Activated CD4-positive, alpha-beta memory T cell treated with anti-CD3 and anti-CD28 coated beads, Interleukin-2, amount 10 ng/mL, durations not matched to agents 7 days and 5 days (primary cell): ENCODE measurements around the gene RAB17. TPM values are rescaled to one million over a fixed set of nuclear protein-coding genes. Genes with fewer than 3 reads are reported as not detected.

Experiments
- CTCF ChIA-PET: fragments of 350-600 bp; sonication (Branson Sonifier 250); formaldehyde crosslinking; loops from one replicate; lab custom pipeline; 2021; ENCODE audit warnings: antibody characterized with exemption, inconsistent platforms; lab: Charles Lee
- POLR2A ChIA-PET: fragments of 350-600 bp; sonication (Branson Sonifier 250); formaldehyde crosslinking; loops from one replicate; lab custom pipeline; 2021; ENCODE audit warnings: antibody characterized with exemption; lab: Charles Lee
- DNase-seq: peaks from one replicate; pipeline ENCODE4 v3.0.0-alpha.2; 2020
- H3K27ac Mint-ChIP-seq: one replicate; pipeline ENCODE4 v1.8.0; 2021; ENCODE audit warnings: mild to moderate bottlenecking, mixed read lengths
- H3K27me3 Mint-ChIP-seq: one replicate; pipeline ENCODE4 v1.8.0; 2021; ENCODE audit warnings: mixed read lengths
- H3K36me3 Mint-ChIP-seq: one replicate; pipeline ENCODE4 v1.8.0; 2021; ENCODE audit warnings: low read depth, mixed read lengths
- H3K4me1 Mint-ChIP-seq: one replicate; pipeline ENCODE4 v1.8.0; 2021; ENCODE audit warnings: mixed read lengths
- H3K4me3 Mint-ChIP-seq: one replicate; pipeline ENCODE4 v1.8.0; 2021; ENCODE audit warnings: mild to moderate bottlenecking, mixed read lengths
- H3K9me3 Mint-ChIP-seq: one replicate; pipeline ENCODE4 v1.8.0; 2021; ENCODE audit warnings: mixed read lengths
- total RNA-seq, 2 experiments: library from RNA; stranded (reverse); gene quantifications; one replicate each; pipeline ENCODE4 v1.2.3, GENCODE V29; 2021

The RAB17 gene
- total RNA-seq, 2 experiments from 2014 or later: not detected

DNA sequence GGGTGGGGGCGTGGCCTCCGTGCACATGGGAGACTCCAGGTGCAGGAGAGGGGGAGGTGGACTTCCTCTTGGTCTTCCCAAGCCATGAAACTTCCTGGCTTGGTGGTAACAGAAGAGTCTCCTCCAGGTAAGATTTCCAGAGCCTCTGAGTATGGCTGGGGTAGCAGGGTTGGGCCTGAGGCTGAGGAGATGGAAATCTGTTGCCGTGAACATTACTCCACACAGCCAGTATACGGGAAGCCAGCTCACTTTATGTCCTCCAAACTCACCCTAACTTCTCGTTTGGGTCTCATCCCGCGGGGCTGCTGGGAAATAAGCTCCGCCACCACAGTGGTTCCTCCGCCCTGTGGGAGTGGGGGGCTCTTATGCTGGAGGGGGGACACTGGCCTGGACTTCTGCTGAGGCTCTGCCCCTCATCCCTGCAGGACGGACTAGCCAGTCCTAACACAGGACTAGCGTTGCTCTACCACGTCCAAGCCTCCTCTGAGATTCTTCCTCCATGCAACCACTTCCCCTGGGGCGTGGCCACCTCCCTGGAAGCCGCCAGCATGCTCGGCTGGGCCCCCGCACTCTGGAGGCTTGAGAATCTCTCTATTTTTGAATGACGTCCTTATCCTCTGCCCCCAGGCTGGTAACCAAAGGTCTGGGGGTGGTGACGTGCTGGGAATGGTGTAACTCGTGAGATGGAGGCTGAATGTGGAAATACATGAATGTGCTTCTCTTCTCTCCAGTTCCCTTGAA is 777 bp upstream of the RAB17 start:
- Mint-ChIP-seq H3K4me3 (no peak overlapping the region), H3K9me3 (no peaks in the 10 kb centered on the region), H3K36me3 (no peaks in the 10 kb centered on the region), H3K4me1 (peaks cover 15% of the 10 kb centered on the region), H3K27me3 (peaks cover 19% of the 10 kb centered on the region), H3K27ac (no peak overlapping the region)
- ChIA-PET POLR2A (no interaction called here), CTCF (interaction anchor here (0.9 to 1.3 kb wide), 3 partner anchors 10 to 154 kb away, joined by 3 to 5 read pairs (median 5); no protein-coding TSS in a partner anchor)
- peak; percentile 25 for DNase-seq

DNA sequence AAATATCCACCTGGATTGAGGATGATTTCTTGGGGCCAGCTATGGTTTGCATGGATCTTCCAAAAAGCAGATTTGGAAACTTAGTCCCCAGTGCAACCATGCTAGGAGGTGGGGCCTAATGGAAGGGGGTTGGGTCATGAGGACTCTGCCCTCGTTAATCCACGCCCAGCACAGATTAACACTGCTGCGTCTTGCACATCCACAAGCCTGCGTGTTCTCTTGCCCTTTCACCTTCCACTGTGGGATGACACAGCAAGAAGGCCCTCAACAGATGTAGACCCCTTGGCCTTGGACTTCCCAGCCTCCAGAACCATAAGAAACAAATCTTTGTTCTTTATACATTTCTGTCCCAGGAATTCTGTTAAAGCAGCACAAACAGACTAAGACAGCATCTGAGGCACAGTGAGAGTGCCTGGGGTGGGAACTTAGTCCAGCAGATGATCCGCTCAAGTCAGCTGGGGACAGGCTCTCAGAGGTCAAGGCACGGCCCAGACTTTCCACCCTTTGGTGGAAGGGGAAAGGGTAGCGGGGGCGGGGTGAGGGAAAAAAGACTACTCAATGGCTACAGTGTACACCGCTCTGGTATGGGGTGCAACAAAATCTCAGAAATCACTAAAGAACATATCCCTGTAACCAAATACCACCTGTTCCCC is 2.4 kb downstream of the RAB17 start:
- Mint-ChIP-seq H3K4me3 (no peak overlapping the region), H3K4me1 (peaks cover 14% of the 10 kb centered on the region), H3K27me3 (peaks cover 19% of the 10 kb centered on the region), H3K9me3 (no peaks in the 10 kb centered on the region), H3K27ac (no peak overlapping the region), H3K36me3 (no peaks in the 10 kb centered on the region)
- no peak for DNase-seq
- ChIA-PET POLR2A (no interaction called here), CTCF (interaction anchor here (0.5 kb wide), 1 partner anchor 14 kb away, joined by 3 read pairs; no protein-coding TSS in a partner anchor)

DNA sequence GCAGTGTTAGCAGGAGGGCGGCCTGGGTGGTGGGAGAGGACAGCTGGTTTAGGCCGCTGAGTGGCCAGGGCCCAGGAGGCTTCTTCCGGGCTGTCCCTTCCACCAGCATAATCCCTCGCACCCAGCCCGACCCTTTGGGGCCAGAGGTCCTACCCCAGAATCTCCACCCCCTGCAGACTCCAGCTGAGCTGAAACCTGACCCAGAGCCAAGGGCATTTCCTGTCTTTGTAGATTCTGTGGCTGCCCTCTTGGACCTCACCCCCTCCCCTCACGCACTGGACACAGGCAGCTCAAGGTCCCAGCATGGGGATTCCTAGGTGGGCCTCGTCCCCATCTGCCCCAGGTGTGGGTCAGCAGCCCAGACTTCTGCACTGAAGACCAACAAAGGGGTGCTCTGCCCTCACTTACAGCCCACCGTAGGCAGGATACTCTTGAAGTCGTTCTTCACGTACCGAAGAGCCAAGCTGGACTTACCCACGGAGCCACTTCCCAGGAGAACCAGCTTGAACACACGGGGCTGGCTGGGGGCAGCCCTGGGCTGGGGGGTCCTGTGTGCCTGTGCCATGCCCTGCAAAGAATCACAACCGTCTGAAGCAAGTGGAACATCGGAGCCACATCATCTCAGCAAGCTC is 4.8 kb downstream of the RAB17 start:
- no peak for DNase-seq
- peaks cover 8% of the 10 kb centered on the region for H3K4me1 Mint-ChIP-seq
- no peak overlapping the region for H3K27ac Mint-ChIP-seq
- H3K9me3 Mint-ChIP-seq: no peaks in the 10 kb centered on the region
- H3K27me3 Mint-ChIP-seq: peaks cover 19% of the 10 kb centered on the region
- ChIA-PET POLR2A (no interaction called here), CTCF (interaction anchor here (1.7 to 3.3 kb wide), 2 partner anchors 13 to 159 kb away, joined by 6 to 13 read pairs; no protein-coding TSS in a partner anchor)
- H3K36me3 Mint-ChIP-seq: no peaks in the 10 kb centered on the region
- H3K4me3 Mint-ChIP-seq: no peak overlapping the region

DNA sequence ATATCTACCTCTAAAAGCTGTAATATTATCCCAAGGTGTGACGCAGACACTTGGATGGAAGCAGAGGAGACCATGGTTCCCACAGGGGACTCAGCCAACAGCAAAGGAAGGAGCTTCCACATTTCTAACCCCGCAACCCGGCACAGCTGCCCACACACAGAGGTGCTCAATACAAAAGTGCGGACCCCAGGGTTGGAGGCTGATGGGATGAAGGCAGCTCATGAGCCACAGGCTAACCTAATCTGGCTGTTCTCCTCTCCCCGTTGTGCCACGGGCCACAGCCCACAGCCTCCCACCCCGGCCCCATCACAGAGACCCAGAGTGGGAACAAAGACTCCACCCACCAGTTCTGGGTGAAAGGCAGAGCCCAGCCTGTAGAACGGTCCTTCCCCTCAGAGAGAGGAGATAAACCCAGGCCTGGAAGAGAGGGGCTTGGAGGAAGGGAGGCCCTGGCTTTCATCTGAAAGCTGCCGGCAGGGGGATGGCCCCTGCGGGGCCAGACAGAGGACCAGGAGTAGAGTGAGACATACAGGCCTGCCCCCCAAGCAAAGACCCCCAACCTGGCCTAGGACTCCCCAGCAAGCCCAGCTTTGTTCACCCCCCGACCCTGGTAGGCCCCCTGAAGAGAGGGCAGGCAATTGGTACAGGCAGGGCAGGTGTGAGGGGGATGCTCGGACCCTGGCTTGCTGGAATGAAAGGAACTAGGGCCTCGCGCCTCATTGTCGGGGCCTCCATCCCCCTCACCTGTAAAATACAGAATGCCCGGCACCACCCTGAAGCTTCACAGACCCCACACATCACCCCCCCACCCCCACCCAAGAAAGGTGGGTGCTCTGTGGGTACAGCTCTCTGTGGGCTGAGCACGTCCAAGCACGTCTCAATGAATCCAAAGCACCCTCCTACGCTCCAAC is 6.9 kb downstream of the RAB17 start:
- ChIA-PET CTCF (interaction anchor here (0.6 to 1.7 kb wide), 2 partner anchors 136 to 161 kb away, joined by 3 to 6 read pairs; no protein-coding TSS in a partner anchor), POLR2A (no interaction called here)
- H3K36me3 Mint-ChIP-seq: no peaks in the 10 kb centered on the region
- H3K4me3 Mint-ChIP-seq: no peak overlapping the region
- H3K27me3 Mint-ChIP-seq: peaks cover 10% of the 10 kb centered on the region
- H3K27ac Mint-ChIP-seq: no peak overlapping the region
- no peaks in the 10 kb centered on the region for H3K9me3 Mint-ChIP-seq
- peaks cover 5% of the 10 kb centered on the region for H3K4me1 Mint-ChIP-seq
- no peak for DNase-seq

DNA sequence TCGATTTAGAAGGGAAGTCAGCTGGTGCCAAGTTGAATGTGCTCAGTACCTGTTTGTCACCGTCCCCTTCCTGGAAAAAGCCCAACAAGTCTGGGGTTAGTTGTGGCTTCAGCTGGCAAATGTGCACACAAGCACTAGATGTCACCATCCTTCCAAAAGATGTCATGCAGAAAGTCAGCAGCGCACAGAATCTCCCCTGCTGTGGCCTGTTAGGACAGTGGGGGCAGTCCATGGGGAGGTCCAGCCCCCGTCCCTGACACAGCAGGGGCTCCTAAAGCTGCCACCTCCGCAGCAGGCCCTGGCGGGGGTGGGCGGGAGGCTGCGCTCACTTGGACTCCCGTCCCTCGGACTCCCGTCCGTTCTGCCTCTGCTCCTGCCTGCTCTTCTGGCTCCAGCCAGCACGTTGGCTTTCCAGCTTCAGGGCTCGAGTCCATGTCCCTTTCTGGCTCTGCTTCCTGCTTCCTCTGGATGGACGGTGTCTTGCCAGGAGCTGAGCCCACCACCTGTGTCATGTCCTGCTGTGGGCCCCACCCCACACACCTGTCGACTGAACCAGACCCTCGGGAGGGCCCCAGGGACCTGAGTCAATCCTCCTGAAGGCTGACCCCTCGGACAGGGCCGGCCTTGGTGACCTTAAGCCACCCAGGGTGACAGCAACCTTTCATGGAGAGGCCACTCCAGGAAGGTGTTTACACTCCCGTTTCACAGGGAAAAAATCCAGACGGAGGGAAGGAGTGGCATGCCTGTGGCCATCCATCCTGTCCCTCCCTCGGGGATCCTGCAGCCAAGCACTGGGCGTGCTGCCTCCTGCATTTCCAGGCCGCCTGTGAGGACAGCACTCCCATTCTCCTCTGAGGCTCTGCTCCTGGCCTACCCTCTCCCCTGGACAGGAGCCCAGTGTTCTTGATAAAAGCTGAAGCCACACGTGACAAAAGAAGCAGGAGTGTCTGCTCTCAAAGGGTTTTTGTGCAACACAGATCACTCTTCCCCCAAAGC is 8.5 kb downstream of the RAB17 start:
- H3K27ac Mint-ChIP-seq: no peak overlapping the region
- POLR2A ChIA-PET: interaction anchor here (0.8 to 1.1 kb wide), 2 partner anchors 100 to 113 kb away, joined by 3 read pairs; no protein-coding TSS in a partner anchor
- H3K4me1 Mint-ChIP-seq: peaks cover 5% of the 10 kb centered on the region
- H3K9me3 Mint-ChIP-seq: no peaks in the 10 kb centered on the region
- H3K27me3 Mint-ChIP-seq: peaks cover 3% of the 10 kb centered on the region
- no peaks in the 10 kb centered on the region for H3K36me3 Mint-ChIP-seq
- no peak overlapping the region for H3K4me3 Mint-ChIP-seq
- CTCF ChIA-PET: interaction anchor here (0.7 to 3.0 kb wide), 15 partner anchors 10 to 192 kb away, joined by 3 to 12 read pairs (median 4); no protein-coding TSS in a partner anchor
- peak; percentile 62 for DNase-seq

DNA sequence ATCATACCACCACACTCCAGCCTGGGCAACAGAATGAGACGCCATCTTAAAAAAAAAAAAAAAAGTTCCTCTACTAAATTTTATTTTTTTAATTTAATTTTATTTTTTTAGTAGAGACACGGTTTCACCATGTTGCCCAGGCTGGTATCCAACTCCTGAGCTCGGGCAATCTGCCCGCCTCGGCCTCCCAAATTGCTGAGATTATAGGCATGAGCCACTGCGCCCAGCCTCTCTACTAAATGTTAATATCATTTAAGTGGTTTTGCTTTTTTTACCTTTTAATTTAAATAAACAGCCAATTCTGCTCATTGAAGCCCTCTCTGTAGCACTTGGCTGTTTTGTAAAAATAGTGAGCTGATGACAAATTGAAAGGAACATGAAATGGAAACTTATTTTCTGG is 9.2 kb downstream of the RAB17 start:
- ChIA-PET CTCF (interaction anchor here (0.7 to 3.0 kb wide), 15 partner anchors 9 to 193 kb away, joined by 3 to 12 read pairs (median 4); no protein-coding TSS in a partner anchor), POLR2A (interaction anchor here (0.8 to 1.1 kb wide), 2 partner anchors 100 to 113 kb away, joined by 3 read pairs; no protein-coding TSS in a partner anchor)
- H3K36me3 Mint-ChIP-seq: no peaks in the 10 kb centered on the region
- H3K27me3 Mint-ChIP-seq: no peaks in the 10 kb centered on the region
- no peaks in the 10 kb centered on the region for H3K9me3 Mint-ChIP-seq
- peaks cover 5% of the 10 kb centered on the region for H3K4me1 Mint-ChIP-seq
- H3K27ac Mint-ChIP-seq: no peak overlapping the region
- DNase-seq: no peak
- no peak overlapping the region for H3K4me3 Mint-ChIP-seq

DNA sequence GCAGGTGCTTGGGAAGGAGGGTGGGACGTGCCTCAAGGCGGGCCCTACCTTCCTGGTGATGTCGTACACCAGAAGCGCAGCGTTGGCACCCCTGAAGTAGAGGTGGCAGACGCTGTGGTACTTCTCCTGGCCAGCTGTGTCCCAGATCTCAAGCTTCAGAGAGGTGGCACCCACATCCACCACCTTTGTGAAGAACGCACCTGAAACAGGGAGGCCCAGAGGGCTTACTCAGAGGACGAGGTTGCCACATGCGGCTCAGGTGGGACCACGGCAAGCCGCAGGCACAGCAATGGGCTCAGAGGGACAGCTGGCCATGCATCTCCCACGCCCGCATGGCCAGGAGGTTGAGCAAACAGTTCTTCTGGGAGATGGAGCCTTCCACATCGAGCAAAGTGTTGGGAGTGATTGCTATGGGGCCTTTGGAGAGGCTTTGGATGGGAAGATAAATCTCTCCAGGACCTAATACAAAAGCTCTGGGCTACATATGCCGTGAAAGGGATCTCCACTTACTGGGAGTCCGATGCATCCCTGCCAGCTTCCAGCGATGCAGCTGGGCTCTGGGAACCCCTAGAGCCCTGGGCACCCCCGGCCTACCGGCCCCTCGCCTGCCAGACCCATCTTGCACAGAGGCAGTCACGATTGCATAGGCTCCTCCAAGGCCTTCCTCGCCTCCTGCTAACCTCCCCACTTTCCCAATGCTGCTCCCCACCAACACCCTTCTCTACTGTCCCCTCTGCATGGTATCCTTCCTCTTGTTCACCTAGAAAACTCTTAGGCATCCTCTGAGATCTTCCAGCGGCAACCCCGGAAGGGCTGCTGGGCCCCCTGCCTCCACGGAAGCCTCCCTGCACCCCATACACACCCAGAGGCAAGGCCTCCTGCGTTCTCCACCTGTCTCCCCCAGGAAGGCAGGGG is 12.3 kb downstream of the RAB17 start:
- no peak overlapping the region for H3K4me3 Mint-ChIP-seq
- no peak overlapping the region for H3K27ac Mint-ChIP-seq
- CTCF ChIA-PET: no interaction called here

DNA sequence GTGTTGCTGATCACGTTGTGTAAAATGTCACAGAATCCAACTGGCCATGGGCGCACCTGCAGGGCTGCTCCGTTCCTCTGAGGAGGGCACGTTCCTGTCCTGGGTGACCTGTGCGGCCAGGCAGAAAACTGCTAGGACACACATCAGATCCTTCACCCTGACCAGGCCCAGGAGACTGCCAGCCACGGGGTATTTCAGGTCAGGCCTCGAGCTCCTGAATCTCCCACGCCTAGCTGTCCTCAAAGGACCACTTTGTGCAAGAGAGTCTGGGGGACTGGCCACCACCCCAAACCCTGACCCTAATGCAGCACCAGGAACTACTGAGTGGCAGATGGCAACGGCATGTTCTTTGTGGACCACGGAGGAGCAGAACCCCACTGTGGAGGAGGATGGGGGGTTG is 13.1 kb downstream of the RAB17 start:
- Mint-ChIP-seq H3K27me3 (peaks cover 1% of the 10 kb centered on the region), H3K27ac (no peak overlapping the region), H3K9me3 (no peaks in the 10 kb centered on the region), H3K36me3 (no peaks in the 10 kb centered on the region), H3K4me3 (no peak overlapping the region), H3K4me1 (peaks cover 4% of the 10 kb centered on the region)
- ChIA-PET POLR2A (no interaction called here), CTCF (interaction anchor here (1.3 kb wide), 1 partner anchor 65 kb away, joined by 4 read pairs; no protein-coding TSS in a partner anchor)
- no peak for DNase-seq

More for the DNA sequence above, 12.3 kb downstream of the RAB17 start:
- H3K27me3 Mint-ChIP-seq: peaks cover 1% of the 10 kb centered on the region
- POLR2A ChIA-PET: no interaction called here
- H3K9me3 Mint-ChIP-seq: no peaks in the 10 kb centered on the region
- peaks cover 5% of the 10 kb centered on the region for H3K4me1 Mint-ChIP-seq
- no peak for DNase-seq
- no peaks in the 10 kb centered on the region for H3K36me3 Mint-ChIP-seq

DNA sequence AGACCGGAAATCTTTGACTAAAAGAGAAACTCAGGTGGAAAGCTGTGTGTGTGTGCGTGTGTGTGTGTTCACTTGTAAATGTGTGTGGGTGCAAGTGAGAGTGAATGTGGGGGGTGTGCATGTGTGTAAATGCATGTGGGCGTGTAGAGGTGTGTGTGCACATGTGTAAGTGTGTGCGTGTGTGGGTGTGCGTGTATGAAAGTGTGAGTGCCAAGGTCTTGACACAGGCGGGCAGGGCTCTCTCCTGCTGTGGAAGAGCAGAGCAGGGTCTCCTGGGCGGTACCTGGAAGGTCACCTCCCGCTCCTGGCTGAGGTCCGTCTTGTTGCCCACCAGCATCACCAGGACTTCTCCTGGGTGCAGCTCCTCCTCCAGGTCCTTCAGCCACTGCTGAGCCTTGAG is 13.6 kb downstream of the RAB17 start:
- DNase-seq: no peak
- H3K27me3 Mint-ChIP-seq: peaks cover 1% of the 10 kb centered on the region
- no peak overlapping the region for H3K27ac Mint-ChIP-seq
- no peak overlapping the region for H3K4me3 Mint-ChIP-seq
- H3K4me1 Mint-ChIP-seq: peaks cover 3% of the 10 kb centered on the region
- ChIA-PET POLR2A (no interaction called here), CTCF (interaction anchor here (1.3 kb wide), 1 partner anchor 64 kb away, joined by 4 read pairs; no protein-coding TSS in a partner anchor)
- no peaks in the 10 kb centered on the region for H3K36me3 Mint-ChIP-seq
- no peaks in the 10 kb centered on the region for H3K9me3 Mint-ChIP-seq
